ENCODE measurements around the gene DOLPP1.
"Not testable (repeated sequence)": the region's sequence is repeated elsewhere in the genome, so short reads cannot be mapped to it uniquely, and the experiment has no call there.

The DOLPP1 gene

DNA sequence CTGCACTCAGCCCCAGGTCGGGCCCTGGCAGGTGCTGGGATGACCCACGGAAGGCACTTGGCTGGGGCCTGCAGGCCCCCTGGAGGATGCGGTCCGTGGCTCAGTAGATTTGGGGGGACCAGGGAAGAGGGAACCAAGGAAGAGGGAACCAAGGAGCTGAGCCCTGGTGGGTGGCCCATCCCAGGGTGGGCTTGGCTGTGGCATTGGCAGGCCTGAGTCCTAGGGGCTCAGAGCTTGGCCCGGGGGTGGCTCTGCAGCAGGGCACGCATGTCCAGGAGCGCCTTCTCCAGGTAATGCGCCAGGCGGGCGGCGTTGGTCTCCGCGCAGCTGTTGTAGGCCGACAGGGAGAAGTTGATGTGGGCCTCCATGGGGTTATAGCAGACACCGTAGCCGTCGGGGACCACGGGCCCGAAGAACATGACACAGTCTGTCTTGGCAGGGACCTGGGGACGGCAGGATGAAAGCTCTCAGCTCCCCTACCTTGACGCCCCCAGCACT lies 14.3 kb downstream of the DOLPP1 start:
- DNase-seq: no peak

DNA sequence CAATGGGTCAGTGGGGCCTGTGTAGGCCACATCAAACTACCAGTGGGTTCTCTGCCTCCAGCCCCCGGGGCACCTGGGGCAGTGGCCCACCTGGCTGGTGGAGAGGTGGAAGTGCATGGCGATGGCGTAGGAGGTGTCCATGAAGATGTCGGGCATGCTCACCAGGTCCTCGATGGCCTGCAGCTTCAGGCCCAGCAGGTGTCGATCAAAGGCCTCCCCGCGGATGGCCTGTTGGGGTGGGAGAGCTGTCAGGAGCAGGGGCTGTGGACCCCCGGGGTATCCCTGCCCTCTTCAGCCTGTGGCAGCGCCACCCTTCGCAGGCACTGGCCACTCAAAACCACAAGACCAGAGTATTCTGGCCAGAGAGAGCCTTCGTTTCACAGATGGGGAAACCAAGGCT lies 15.0 kb downstream of the DOLPP1 start:
- DNase-seq: no peak

DNA sequence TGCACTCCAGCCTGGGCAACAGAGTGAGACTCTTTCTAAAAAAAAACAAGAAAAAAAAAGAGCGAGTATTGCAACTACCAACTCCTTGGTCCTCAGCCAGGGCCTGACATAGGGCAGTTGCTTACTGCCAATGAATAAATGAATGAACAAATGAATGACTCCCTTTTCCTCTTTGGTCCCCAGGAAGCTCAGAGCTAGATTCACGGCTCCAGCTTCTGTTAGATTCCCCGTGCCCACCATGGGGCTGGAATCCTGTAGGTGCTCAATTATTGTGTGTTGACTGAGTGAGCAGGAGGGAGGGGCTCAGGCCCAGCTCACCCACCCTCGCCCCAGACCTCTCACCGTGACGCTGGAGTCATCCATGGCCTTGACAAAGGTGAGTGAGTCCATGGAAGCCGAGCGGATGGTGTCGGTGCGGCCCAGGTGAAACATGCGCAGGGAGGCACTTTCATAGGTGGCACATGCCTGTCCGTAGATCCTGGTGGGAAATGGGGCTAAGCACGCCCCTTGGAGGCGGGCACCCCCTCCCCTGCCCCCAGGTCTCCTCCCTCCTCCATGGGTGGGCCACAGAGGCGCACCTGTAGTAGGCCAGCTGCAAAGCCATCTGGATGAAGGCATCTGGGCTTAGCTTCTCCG lies 16.9 kb downstream of the DOLPP1 start:
- no peak for DNase-seq

DNA sequence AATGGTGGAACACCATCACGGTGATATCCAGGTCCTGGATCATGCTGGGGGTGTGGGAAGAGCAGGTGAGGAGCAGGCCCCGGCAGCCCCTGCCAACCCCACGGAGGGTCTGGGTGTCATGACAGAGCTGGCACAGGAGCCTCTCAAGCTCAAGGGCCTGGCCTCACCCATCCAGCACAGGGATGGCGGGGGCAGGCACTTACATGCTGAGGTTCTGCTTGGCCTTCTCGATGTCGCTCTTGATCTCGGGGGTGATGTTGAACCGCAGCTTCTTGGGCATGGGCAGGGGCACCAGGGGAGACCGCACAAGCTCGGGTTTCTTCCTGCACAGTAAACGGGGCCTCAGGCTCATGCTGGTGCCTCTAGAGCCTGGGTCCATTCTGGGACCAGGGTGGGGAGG lies 17.4 kb downstream of the DOLPP1 start:
- no peak for DNase-seq

DNA sequence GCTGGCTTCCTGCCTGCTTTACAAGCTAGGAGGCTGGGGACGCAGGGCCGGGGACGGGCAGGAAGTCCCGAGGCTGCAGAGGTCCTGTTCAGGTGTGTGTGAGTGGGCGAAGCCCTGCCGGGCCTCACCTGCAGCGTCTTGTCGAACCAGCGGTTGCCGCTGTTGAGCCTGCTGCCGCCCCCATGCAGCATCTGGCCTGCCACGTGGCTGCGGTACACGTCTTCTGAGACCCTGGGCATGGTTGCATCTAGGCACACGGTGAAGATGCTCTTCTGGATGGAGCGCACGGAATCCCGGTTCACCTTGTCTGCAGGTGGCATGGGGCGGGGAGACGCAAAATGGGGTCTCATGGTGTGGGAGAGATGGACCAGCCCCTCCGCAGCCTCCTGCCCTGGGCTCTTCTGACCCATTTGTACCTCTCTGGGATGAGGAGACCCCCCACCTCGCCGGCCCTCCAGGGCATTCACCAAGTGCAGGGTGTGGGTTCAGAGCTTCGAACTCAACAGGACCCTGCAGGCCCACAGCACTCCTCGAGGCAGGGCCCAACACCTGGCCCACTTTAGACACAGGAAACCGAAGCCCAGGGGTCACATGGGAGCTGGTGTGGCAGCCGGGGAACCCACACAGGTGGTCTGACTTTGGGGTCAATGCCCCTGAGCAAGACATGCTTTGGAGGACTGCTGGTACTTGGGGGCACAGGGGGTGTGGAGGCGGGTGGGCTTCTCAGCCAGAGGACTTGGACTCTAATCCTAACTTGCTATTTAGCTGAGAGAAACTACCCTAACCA lies 19.7 kb downstream of the DOLPP1 start:
- no peak for DNase-seq

DNA sequence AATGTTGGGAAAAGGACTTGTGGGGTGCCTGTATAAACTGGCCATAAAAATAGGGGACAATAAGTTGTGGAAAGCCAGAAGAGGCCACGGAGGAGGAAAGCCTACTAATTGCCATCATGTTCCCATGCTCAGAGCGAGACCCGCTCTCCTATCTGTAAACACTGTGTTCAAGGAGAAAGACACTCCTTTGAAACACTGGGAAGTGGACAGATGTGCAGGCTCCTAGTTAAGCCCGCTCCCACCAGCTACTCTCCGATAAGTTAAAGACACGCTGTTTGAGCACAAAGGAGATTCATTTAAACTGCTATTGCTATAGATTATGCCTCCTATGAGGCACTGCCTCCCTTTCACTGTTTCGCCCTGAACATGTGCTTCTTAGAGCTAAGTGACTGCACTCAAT lies 20.4 kb downstream of the DOLPP1 start:
- no peak for DNase-seq

DNA sequence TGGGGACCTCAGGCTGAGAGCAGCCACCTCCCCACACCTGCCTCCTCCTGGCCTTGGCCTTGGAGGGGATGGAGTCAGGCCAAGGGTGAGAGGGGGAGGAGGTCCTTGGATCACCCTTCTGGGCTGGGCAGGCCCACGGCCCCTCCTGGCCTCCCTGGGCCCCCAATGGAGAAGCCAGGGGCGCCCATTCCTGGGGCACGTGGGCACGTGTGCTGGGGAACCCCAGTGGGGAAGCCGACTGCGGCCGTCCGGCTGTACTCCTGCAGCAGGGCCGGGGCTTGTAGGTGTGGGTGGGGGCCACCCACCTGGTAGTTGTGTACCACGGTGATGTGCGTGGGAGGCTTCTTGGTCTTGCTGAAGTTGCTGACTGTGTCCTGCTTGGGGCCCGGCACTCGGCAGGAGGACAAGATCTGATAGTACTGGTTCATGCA lies 21.2 kb downstream of the DOLPP1 start:
- DNase-seq: no peak

DNA sequence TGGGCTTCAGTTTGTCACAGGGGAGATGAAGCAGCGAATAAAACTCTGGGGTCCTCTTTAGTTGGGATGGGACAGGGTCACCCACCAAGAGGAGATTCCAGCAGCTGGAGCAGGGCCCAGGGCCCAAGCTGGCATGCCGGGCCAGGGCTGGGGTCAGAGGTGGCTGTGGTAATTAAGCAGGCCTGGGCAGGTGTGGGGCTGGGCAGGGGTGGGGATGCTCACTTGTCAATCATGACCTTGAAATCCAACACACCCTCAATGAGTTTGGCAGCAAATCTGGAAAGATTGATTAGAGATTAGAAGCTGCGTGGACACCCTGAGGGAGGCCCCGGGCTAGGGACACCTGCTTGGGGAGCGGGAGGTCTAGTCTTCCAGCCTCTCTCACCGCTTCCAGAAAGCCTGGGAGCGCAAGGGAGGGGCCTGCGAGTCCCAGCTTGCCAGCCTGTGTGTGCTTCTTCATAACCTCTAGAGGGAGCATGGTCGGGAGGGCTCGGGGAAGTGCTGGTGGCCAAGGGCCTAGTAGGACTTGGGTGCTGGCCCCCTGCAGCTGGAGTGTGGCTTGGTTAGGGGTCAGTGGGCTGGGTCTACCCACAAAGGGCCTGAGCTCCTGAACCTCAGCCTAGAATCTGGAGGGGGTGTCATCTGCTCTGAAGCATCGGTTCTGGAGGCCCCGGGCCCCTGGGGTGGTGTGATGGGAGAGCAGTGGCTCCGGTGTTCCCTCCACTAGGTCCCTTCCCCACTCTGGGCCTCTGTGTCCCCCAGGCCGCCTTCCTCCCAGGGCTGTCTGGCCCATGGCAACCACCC lies 22.1 kb downstream of the DOLPP1 start:
- peak; percentile 66 for DNase-seq

DNA sequence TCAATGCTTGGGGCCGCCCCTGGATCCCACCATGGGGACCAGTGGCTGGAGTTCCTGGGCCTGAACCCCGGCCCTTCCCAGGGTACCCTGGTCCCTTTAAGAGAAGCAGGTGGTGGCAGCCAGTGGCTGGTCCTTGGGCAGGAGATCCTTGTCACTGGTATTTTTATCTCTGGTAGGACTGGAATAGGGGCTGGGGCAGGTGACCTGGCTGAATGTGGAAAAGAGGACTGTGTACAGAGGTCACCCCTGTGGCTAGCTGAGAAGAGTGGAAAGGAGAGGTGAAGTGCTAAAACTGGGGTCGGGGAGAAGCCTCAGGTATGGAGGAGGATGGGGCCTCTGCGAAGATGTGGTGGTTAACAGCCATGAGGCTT lies 22.7 kb downstream of the DOLPP1 start:
- no peak for DNase-seq

DNA sequence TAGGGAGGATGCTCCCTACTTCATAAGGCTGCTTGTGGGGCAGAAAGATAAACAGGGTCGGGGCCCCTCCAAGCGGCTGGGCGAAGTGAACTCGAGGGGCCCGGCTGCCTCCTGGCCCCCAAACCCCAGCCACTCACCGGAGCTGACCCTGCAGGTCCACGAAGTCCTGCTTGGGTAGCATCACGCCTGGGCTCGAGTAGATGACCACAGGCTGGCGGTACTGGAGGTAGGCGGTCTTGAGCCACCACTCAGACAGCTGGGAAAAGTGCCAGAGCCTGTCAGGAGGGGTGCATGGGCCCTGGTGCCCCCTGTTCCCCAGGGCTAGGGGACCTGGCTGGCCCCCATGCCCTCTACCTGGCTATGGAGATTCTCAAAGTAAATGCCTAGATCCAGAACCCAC lies 23.1 kb downstream of the DOLPP1 start:
- no peak for DNase-seq

DNA sequence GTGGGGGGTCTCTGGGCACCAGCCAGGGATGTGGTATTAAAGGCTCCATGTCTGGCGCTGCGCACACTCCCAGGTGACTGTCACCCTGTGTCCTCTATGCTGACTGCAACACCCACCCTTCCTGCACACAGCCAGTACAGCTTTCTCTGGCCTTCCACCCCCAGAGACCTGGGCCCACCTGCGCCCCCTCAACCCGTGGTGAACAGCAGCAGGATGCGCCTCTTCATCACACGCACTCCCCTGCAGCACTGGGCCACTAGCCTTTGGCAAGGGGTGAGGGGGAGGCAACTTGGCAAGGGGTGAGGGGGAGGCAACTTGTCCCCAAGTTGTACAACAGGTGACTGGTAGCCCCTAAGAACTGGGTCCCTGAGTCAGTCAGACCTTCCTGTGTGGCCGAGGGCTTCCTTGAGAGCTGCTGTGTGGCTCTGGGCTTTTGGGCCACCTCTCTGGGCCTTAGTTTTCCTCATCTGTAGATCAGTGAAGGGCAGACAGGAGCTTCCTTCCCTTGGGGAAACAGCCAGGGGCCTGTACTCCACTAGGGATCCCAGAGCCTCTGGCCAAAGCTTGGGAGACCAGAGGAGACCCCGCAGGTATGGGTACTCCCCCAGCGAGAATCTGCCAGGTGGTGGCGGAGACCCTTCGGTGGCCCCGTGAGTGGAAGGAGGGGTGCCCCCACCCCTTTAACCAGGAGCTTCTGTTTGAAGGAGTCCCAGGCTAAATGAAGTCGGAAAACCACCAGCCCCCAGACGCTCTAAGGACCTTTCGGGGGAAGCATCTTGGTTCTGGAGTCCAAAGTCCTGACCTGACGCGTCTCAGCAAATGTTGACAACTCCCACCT lies 25.2 kb downstream of the DOLPP1 start:
- DNase-seq: no peak

DNA sequence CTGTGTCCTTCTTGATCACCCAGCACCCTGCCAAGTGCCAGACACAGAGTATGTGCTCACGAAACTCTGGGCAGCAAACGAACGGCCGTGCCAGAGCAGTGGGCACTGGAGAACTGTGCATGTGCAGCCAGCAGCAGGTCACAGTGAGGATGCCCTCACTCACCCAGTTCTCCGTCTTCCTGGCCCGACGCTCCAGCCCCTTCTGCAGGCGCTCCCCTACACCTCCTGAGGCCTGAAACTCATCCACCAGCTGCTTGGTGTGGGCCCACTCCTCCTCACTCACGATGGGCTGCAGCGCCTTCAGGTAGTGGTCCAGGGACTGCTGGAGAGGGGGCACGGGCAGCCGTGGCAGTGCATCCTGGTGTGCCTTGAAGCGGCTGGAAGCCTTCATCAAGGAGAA lies 26.7 kb downstream of the DOLPP1 start:
- DNase-seq: no peak

DNA sequence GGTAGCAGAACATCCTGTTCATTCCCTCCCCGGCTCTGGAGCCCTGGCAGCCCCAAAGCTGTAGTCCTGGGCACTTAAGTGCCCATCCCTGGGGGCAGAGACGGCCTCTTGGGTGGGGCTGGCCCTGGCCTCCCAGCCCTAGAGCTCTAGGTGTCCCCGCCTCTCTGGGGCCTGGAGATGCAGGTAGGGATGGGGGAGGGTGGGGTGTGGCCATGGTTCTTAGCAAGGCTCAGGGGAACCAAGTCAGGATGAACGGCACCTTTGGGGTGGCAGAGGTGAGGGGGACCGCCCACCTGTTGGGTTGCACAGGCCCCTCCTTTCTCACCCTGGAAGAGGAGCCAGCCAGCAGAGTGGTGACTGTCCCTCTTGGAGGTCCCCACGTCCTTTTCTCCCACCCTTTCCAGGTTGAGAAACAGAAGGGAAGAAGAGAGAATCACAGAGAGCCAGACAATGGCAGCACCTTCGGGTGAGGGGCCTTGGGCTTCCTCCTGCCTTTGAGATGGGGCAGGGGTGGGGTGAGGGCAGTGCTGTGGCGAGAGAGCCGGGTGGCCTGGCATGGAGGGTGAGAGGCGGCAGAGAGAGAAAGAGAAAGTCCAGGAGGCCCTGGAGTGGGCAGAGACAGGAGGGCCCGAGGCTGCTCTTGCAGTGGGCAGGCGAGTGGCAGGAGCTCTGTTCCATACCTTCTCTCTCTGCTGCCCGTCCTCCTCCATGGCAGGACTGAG lies 27.3 kb downstream of the DOLPP1 start:
- DNase-seq: no peak

DNA sequence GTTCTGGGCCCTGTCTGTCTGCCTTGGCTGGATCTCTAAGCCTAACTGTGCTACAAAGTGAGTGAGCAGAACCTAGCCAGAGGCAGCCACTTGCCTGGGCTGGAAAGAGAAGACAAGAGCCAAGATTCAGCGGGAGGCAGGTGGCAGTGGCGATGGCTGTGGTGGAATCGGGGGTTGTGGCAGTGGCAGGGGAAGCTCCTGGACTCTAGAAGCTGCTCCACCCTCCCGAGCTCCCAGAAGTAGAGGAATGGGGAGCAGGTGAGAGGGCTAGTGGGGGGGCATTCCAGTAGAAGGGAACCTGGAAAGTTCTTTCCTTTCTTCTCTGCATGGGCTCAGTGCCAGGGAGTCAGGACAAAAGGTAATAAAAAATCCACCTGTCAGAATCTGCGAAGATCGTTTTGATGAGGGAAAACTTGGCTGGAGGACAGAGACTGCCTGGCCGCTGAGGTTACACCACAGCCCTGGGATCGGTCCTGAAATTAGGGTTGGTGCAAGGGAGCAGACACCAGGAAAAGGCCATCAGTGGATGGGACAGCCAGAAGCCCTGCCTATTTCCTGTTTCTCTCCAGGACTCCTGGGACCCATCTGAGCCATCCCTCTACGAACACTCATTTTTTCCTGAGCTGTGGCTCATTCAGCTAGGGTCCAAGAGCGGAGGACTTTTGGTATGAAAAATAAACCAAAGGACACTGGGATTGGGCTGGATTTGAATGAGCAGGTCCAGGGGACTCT lies 28.1 kb downstream of the DOLPP1 start:
- DNase-seq: no peak

DNA sequence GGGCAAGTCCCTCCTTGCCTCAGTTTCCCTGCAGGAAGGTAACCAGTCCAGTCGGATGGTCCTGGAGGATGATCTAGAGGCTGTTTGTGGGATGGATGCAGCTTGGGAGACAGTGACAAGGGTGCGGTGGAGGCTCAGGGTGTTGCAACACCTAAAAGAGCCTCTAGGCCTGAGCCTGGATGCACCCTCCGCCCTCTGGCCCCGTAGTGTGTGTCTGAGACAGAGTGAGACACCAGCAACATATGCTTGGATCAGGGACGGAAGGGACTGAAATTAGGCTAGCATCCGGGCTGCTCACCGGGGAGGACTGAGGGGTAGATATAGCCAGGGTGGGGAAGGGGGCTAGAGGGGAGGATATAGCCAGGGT lies 28.6 kb downstream of the DOLPP1 start:
- DNase-seq: no peak

DNA sequence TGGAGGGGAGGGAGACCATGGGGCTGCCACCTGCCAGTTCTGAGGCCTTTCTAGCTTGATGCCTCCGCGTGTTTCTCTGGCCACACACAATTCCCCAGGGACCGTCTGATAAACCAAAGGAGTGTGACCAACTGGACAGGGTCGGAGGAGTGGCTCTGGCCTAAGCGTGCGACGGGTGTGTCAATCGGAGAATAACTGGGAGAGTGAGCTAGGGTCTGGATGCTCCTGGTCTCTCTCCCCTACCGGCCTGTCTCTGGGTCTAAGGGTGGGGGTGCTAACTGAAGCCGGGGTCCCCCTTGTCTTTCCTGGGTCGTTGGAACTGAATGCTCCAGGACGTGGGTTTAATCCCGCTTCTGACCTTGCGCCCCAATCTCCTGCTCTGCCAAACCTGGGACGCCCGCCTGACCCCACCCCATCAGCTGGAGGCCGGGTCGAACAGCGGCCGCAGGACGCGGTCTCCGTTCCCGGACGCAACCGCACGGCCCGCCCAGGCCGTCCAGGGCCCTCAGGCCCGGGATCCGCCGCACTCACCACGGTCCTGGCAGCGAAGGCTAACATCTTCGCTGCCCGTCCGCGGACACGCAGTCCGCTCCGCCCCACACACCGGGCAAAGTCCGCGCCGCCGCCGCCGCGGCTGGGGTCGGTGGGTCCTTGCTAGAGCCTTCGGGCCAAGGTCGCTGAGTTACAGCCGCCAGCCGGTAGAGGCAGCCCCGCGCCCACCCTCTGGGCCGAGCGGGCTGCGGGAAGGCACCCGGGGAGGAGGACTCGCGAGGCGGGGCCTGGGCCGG lies 29.2 kb downstream of the DOLPP1 start:
- no peak for DNase-seq

DNA sequence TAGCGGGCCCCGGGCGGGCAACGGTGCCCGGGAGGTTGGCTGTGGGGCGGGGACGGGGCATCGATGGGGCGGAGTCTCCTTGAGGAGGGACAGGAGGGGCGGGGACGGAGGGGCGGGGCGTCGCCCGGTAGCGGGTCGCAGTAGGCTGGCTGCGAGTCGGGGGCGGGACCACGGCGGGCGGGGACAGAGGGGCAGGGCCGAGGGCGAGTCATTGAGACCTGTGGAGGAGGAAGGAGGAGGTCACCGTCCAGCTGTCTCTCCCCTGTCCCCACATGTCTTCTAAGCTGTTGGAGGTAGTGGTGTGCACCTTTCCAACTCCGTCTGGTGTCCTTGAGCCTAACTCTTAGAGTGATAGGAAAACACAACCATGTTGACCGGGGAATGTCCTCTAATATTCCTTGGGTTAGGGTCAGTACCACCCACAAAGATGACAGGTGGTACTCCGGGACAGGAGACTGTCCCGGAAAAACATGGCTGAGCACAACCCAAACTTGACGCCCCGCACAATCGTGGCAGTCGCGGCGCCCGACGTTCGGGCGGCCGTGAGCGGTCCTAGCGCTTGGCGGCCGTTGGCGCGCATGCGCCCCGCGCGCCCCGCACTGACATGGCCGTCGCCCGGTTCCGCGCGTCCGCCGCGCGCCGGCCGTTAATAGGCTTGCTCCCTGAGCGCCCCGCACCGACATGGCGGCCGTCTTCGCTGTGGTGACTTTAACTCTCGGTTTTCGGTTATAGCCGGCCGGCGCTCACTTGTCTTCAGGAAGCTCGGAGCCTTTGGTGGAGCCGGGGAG lies 30.0 kb downstream of the DOLPP1 start, which contains the start of the genes CRAT and PTPA:
Gene CRAT, minus strand, starts transcription at position 54 of the 788 bp plus-strand sequence. CDS start 284 bp downstream, outside the sequence.
Gene PTPA, plus strand, starts transcription at position 676 of the 788 bp plus-strand sequence. CDS start 186 bp downstream, outside the sequence.
- DNase-seq: peak; percentile 93

DNA sequence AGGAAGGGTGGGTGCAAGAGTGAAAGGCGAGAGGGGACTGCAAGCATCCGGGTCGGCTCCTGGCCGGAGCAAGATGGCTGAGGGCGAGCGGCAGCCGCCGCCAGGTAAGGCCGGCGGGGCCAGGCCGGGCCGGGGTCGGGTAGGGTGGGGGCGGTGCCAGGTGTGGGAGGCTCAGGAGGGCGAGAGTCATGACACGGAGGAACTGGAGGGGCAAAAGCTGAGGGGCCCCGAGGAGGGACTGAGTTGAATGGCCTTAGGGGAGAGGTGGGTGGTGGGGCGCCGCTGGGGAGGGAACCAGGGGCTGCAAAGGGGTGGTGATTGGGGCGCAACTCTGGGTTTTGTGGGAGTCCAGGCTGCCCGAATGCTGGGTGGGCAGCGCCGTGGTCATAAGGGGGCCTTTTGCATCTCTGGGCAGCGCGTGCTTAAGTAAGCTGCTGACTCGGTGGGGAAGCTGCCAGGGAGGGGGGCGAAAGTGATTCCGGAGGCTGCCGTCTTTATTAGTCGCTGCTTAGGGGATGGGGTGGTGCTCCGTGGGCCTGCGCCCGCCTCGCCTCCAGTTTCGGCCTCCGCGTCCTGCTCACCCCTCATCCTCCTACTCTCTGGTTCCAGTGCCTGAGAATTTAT lies 30.7 kb downstream of the DOLPP1 start:
- peak; percentile 51 for DNase-seq

DNA sequence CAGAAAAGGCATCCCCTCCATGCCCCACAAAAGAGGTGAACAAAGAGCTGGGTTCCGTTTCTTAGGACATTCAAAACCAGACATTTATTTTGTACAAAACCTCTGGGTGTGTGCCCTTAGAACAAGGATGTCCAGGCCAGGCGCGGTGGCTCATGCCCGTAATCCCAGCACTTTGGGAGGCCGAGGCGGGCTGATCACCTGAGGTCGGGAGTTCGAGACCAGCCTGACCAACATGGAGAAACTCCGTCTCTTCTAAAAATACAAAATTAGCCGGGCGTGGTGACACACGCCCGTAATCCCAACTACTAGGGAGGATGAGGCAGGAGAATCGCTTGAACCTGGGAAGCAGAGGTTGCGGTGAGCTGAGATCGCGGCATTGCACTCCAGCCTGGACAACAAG lies 31.6 kb downstream of the DOLPP1 start:
- not testable (repeated sequence) for DNase-seq
